Cardiac fibroblast (primary cell): Measurements from ENCODE around the gene GJB2.

Experiments
- DNase-seq, 2 donors: peaks; one replicate each; pipeline versions ENCODE4 v3.0.0 to v3.0.0-alpha.2; 2010; ENCODE audit warnings: low read depth in 2 of 2
- H3K4me3 ChIP-seq, 2 donors: replicated peaks in 1 of 2; 1 replicate in 1 of 2; 2 replicates in 1 of 2; pipeline ENCODE4 v1.5.1; 2011; ENCODE audit warnings: low read depth in 2 of 2, low read length in 2 of 2, mild to moderate bottlenecking in 2 of 2, moderate library complexity in 1 of 2
- TF ChIP-seq, protein P1 (sequence below): IDR thresholded peaks from one replicate; pipeline ENCODE4 v1.5.1; 2011; ENCODE audit warnings: low read depth, mild to moderate bottlenecking, low read length, inconsistent platforms

GJB2 gene

DNA sequence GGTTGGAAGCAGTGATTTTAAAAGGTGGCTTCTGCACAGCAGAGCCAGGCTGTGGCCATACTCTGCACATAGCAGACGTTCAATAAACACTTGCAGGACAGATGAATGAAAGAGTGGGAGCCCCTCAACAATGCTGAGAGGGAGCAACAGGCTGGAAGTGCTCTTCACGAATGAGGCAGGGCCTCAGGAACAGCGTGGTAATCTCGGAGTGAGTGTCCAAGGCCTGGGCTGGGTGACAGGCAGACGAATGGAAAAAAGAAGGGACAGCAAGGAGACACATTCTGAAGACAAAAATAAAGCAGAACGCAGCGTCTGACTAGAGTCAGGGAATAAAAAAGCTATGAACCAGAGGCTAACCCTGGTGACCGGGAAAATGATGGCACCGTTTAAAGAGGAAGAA is 43.0 kb downstream of the GJB2 start:
- H3K4me3 ChIP-seq = no peak overlapping the region
- DNase-seq = no peak
- TF ChIP-seq, protein P1, sequence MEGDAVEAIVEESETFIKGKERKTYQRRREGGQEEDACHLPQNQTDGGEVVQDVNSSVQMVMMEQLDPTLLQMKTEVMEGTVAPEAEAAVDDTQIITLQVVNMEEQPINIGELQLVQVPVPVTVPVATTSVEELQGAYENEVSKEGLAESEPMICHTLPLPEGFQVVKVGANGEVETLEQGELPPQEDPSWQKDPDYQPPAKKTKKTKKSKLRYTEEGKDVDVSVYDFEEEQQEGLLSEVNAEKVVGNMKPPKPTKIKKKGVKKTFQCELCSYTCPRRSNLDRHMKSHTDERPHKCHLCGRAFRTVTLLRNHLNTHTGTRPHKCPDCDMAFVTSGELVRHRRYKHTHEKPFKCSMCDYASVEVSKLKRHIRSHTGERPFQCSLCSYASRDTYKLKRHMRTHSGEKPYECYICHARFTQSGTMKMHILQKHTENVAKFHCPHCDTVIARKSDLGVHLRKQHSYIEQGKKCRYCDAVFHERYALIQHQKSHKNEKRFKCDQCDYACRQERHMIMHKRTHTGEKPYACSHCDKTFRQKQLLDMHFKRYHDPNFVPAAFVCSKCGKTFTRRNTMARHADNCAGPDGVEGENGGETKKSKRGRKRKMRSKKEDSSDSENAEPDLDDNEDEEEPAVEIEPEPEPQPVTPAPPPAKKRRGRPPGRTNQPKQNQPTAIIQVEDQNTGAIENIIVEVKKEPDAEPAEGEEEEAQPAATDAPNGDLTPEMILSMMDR = no peak

- DNase-seq = no peak
- no peak overlapping the region for H3K4me3 ChIP-seq
- TF ChIP-seq, protein P1 = no peak
Observed at GRCh38 chr13:20148501-20149183, 44.1 kb downstream of the GJB2 start.

GRCh38 chr13:20146381-20146780 is 46.4 kb downstream of the GJB2 start:
- no peak for DNase-seq
- TF ChIP-seq, protein P1 = no peak
- H3K4me3 ChIP-seq = no peak overlapping the region

GRCh38 chr13:20145521-20145920 is 47.2 kb downstream of the GJB2 start:
- DNase-seq = no peak
- no peak overlapping the region for H3K4me3 ChIP-seq
- TF ChIP-seq, protein P1 = no peak

GRCh38 chr13:20144141-20144850 is 48.4 kb downstream of the GJB2 start:
- TF ChIP-seq, protein P1 = no peak
- no peak overlapping the region for H3K4me3 ChIP-seq
- DNase-seq = no peak

- DNase-seq = no peak
- no peak overlapping the region for H3K4me3 ChIP-seq
- TF ChIP-seq, protein P1 = no peak
Observed at GRCh38 chr13:20142927-20143480, 49.7 kb downstream of the GJB2 start.
